ENCODE data around the gene SRGAP3. TPM values are rescaled to one million over a fixed set of nuclear protein-coding genes. Genes with fewer than 3 reads are reported as not detected.

Gene SRGAP3
- total and polyA plus RNA-seq, 5 experiments from 2014 or later, result 0.73 to 2.5 (median 1.8) TPM

- ATAC-seq (no peak), DNase-seq (no peak)
- peaks cover 0 to 2% (median 0%) of the 10 kb centered on the region in 4 donors for H3K4me1 Mint-ChIP-seq
- H3K4me3 Mint-ChIP-seq, result no peak overlapping the region
- peaks cover 0 to 7% (median 2%) of the 10 kb centered on the region in 3 donors for H3K36me3 Mint-ChIP-seq
- POLR2A ChIA-PET, result no interaction called here
- H3K9me3 Mint-ChIP-seq, result no peaks in the 10 kb centered on the region
- H3K27me3 Mint-ChIP-seq, result peaks cover 0 to 2% (median 0%) of the 10 kb centered on the region in 5 donors
- H3K27ac Mint-ChIP-seq, result no peak overlapping the region
These were observed 132.2 kb downstream of the SRGAP3 start for GRCh38 chr3:9117220-9117619.

- Mint-ChIP-seq H3K4me1 (peaks cover 0 to 2% (median 0%) of the 10 kb centered on the region in 4 donors), H3K27ac (no peak overlapping the region), H3K27me3 (peaks cover 0 to 2% (median 0%) of the 10 kb centered on the region in 5 donors), H3K4me3 (no peak overlapping the region), H3K9me3 (no peaks in the 10 kb centered on the region), H3K36me3 (peaks cover 0 to 7% (median 0%) of the 10 kb centered on the region in 3 donors)
- DNase-seq (no peak), ATAC-seq (no peak)
- POLR2A ChIA-PET, result no interaction called here
These were observed 133.1 kb downstream of the SRGAP3 start for GRCh38 chr3:9116336-9116735.

- H3K27ac Mint-ChIP-seq, result no peak overlapping the region
- H3K4me3 Mint-ChIP-seq, result no peak overlapping the region
- H3K27me3 Mint-ChIP-seq, result peaks cover 0 to 2% (median 0%) of the 10 kb centered on the region in 5 donors
- DNase-seq (no peak), ATAC-seq (no peak)
- H3K4me1 Mint-ChIP-seq, result peaks cover 0 to 2% (median 0%) of the 10 kb centered on the region in 4 donors
- POLR2A ChIA-PET, result no interaction called here
- H3K9me3 Mint-ChIP-seq, result no peaks in the 10 kb centered on the region
- H3K36me3 Mint-ChIP-seq, result peaks cover 0 to 7% (median 0%) of the 10 kb centered on the region in 3 donors
These were observed 134.1 kb downstream of the SRGAP3 start for GRCh38 chr3:9115336-9115735.

- Mint-ChIP-seq H3K9me3 (no peaks in the 10 kb centered on the region), H3K4me3 (no peak overlapping the region), H3K4me1 (no peaks in the 10 kb centered on the region), H3K36me3 (peaks cover 0 to 7% (median 0%) of the 10 kb centered on the region in 3 donors), H3K27ac (no peak overlapping the region), H3K27me3 (peaks cover 0 to 3% (median 0%) of the 10 kb centered on the region in 5 donors)
- no peak for ATAC-seq
- no peak for DNase-seq
- POLR2A ChIA-PET, result no interaction called here
These were observed 136.4 kb downstream of the SRGAP3 start for GRCh38 chr3:9113040-9113439.

- DNase-seq (no peak), ATAC-seq (no peak)
- Mint-ChIP-seq H3K9me3 (no peaks in the 10 kb centered on the region), H3K4me3 (no peak overlapping the region), H3K27ac (no peak overlapping the region), H3K36me3 (peaks cover 0 to 7% (median 0%) of the 10 kb centered on the region in 3 donors), H3K27me3 (peaks cover 0 to 6% (median 0%) of the 10 kb centered on the region in 5 donors), H3K4me1 (no peaks in the 10 kb centered on the region)
- POLR2A ChIA-PET, result no interaction called here
These were observed 137.6 kb downstream of the SRGAP3 start for GRCh38 chr3:9111866-9112265.

- no peak for DNase-seq
- no peak overlapping the region for H3K4me3 Mint-ChIP-seq
- peaks cover 0 to under 1% (median 0%) of the 10 kb centered on the region in 9 donors for H3K9me3 Mint-ChIP-seq
- ATAC-seq, result no peak
- no peak overlapping the region for H3K27ac Mint-ChIP-seq
- H3K27me3 Mint-ChIP-seq, result peaks cover 0 to 6% (median under 1%) of the 10 kb centered on the region in 5 donors
- H3K36me3 Mint-ChIP-seq, result peaks cover 0 to 7% (median 0%) of the 10 kb centered on the region in 3 donors
- no peaks in the 10 kb centered on the region for H3K4me1 Mint-ChIP-seq
- POLR2A ChIA-PET, result no interaction called here
These were observed 138.0 kb downstream of the SRGAP3 start for GRCh38 chr3:9111417-9111816.

GRCh38 chr3:9110802-9111201 lies 138.6 kb downstream of the SRGAP3 start:
- peaks cover 0 to 7% (median 0%) of the 10 kb centered on the region in 3 donors for H3K36me3 Mint-ChIP-seq
- no peak overlapping the region for H3K4me3 Mint-ChIP-seq
- no peak overlapping the region for H3K27ac Mint-ChIP-seq
- H3K4me1 Mint-ChIP-seq, result no peaks in the 10 kb centered on the region
- peaks cover 0 to 6% (median 1%) of the 10 kb centered on the region in 5 donors for H3K27me3 Mint-ChIP-seq
- no peak for DNase-seq
- POLR2A ChIA-PET, result no interaction called here
- ATAC-seq, result no peak
- H3K9me3 Mint-ChIP-seq, result peaks cover 0 to 4% (median 0%) of the 10 kb centered on the region in 9 donors

- ATAC-seq (no peak), DNase-seq (no peak)
- no peak overlapping the region for H3K27ac Mint-ChIP-seq
- no peaks in the 10 kb centered on the region for H3K4me1 Mint-ChIP-seq
- H3K4me3 Mint-ChIP-seq, result no peak overlapping the region
- H3K27me3 Mint-ChIP-seq, result peaks cover 0 to 6% (median 1%) of the 10 kb centered on the region in 5 donors
- POLR2A ChIA-PET, result no interaction called here
- H3K36me3 Mint-ChIP-seq, result peaks cover 0 to 7% (median 0%) of the 10 kb centered on the region in 3 donors
- H3K9me3 Mint-ChIP-seq, result peaks cover 0 to 4% (median 0%) of the 10 kb centered on the region in 9 donors
These were observed 139.1 kb downstream of the SRGAP3 start for GRCh38 chr3:9110316-9110715.

- H3K4me1 Mint-ChIP-seq, result no peaks in the 10 kb centered on the region
- peaks cover 0 to 7% (median 0%) of the 10 kb centered on the region in 3 donors for H3K36me3 Mint-ChIP-seq
- POLR2A ChIA-PET, result no interaction called here
- no peak for DNase-seq
- no peak overlapping the region for H3K27ac Mint-ChIP-seq
- no peak overlapping the region for H3K4me3 Mint-ChIP-seq
- ATAC-seq, result no peak
- peaks cover 0 to 6% (median 1%) of the 10 kb centered on the region in 5 donors for H3K27me3 Mint-ChIP-seq
- peaks cover 0 to 4% (median 0%) of the 10 kb centered on the region in 9 donors for H3K9me3 Mint-ChIP-seq
These were observed 139.9 kb downstream of the SRGAP3 start for GRCh38 chr3:9109568-9109914.

- ATAC-seq, result no peak
- Mint-ChIP-seq H3K36me3 (peaks cover 0 to 7% (median 0%) of the 10 kb centered on the region in 3 donors), H3K4me1 (no peaks in the 10 kb centered on the region), H3K9me3 (peaks cover 0 to 4% (median 0%) of the 10 kb centered on the region in 9 donors), H3K27ac (no peak overlapping the region), H3K27me3 (peaks cover 0 to 6% (median 1%) of the 10 kb centered on the region in 5 donors), H3K4me3 (no peak overlapping the region)
- DNase-seq, result no peak
- POLR2A ChIA-PET, result no interaction called here
These were observed 140.4 kb downstream of the SRGAP3 start for GRCh38 chr3:9108876-9109567.

- Mint-ChIP-seq H3K27me3 (peaks cover 0 to 6% (median 0%) of the 10 kb centered on the region in 5 donors), H3K9me3 (peaks cover 0 to 4% (median 0%) of the 10 kb centered on the region in 9 donors), H3K4me1 (no peaks in the 10 kb centered on the region), H3K27ac (no peak overlapping the region), H3K4me3 (no peak overlapping the region), H3K36me3 (peaks cover 0 to 1% (median 0%) of the 10 kb centered on the region in 3 donors)
- DNase-seq (no peak), ATAC-seq (no peak)
- POLR2A ChIA-PET, result no interaction called here
These were observed 141.7 kb downstream of the SRGAP3 start for GRCh38 chr3:9107738-9108137.

GRCh38 chr3:9105421-9105820 lies 144.0 kb downstream of the SRGAP3 start:
- H3K4me1 Mint-ChIP-seq, result no peaks in the 10 kb centered on the region
- no peak overlapping the region for H3K4me3 Mint-ChIP-seq
- no peak overlapping the region for H3K27ac Mint-ChIP-seq
- no peaks in the 10 kb centered on the region for H3K36me3 Mint-ChIP-seq
- no peak for DNase-seq
- H3K9me3 Mint-ChIP-seq, result peaks cover 0 to 4% (median 0%) of the 10 kb centered on the region in 9 donors
- H3K27me3 Mint-ChIP-seq, result peaks cover 0 to 6% (median 0%) of the 10 kb centered on the region in 5 donors
- POLR2A ChIA-PET, result no interaction called here
- no peak for ATAC-seq

- no peak overlapping the region for H3K4me3 Mint-ChIP-seq
- H3K4me1 Mint-ChIP-seq, result no peaks in the 10 kb centered on the region
- no peak for DNase-seq
- no peaks in the 10 kb centered on the region for H3K36me3 Mint-ChIP-seq
- POLR2A ChIA-PET, result no interaction called here
- H3K9me3 Mint-ChIP-seq, result peaks cover 0 to 4% (median 0%) of the 10 kb centered on the region in 9 donors
- H3K27ac Mint-ChIP-seq, result no peak overlapping the region
- H3K27me3 Mint-ChIP-seq, result peaks cover 0 to 6% (median 0%) of the 10 kb centered on the region in 5 donors
- no peak for ATAC-seq
These were observed 145.3 kb downstream of the SRGAP3 start for GRCh38 chr3:9104121-9104520.

Data from naive thymus-derived CD8-positive, alpha-beta T cell (primary cell).